Chondrocyte (in vitro differentiated cells): Measurements from ENCODE around the gene TRAPPC2B. TPM values are rescaled to one million over a fixed set of nuclear protein-coding genes. Genes with fewer than 3 reads are reported as not detected.

Source experiments
- DNase-seq: peaks from one replicate; pipeline ENCODE4 v3.0.0; 2021; ENCODE audit warnings: mixed read lengths, low spot score
- H3K27ac Mint-ChIP-seq: one replicate; pipeline ENCODE4 v1.8.0; 2021; ENCODE audit warnings: mild to moderate bottlenecking, moderate library complexity, mixed read lengths; ENCODE audit not compliant: unreplicated experiment
- H3K27me3 Mint-ChIP-seq: 2 replicates; pipeline ENCODE4 v1.8.0; 2021; ENCODE audit warnings: low read depth, mixed read lengths
- H3K36me3 Mint-ChIP-seq: 2 replicates; pipeline ENCODE4 v1.8.0; 2021; ENCODE audit warnings: low read depth, mixed read lengths
- H3K4me1 Mint-ChIP-seq: 2 replicates; pipeline ENCODE4 v1.8.0; 2021; ENCODE audit warnings: low read depth, mild to moderate bottlenecking, mixed read lengths
- H3K4me3 Mint-ChIP-seq: one replicate; pipeline ENCODE4 v1.8.0; 2021; ENCODE audit warnings: mild to moderate bottlenecking, moderate library complexity, mixed read lengths; ENCODE audit not compliant: unreplicated experiment
- H3K9me3 Mint-ChIP-seq: 2 replicates; pipeline ENCODE4 v1.8.0; 2021; ENCODE audit warnings: low read depth, mixed read lengths
- long read RNA-seq: library from polyadenylated mRNA; stranded (forward); transcript quantifications from one replicate; pipeline ENCODE4 v2.0.0, GENCODE V29; 2021
- total RNA-seq: library from RNA; stranded (reverse); gene quantifications from 3 replicates; pipeline ENCODE4 v1.2.1, GENCODE V29; 2021
- TF ChIP-seq, protein P1 (sequence below): fragments of 200-600 bp; sonication (generic); IDR thresholded peaks from 2 replicates; pipeline ENCODE4 v1.5.0; 2021; ENCODE audit warnings: antibody characterized with exemption, mild to moderate bottlenecking, moderate library complexity

Gene TRAPPC2B
- total RNA-seq, result 9.9 to 12.1 TPM (median 10.7 TPM) in 3 replicates
- long read RNA-seq, transcript TRAPPC2B-201 (2 exons, 732 nt), result major isoform, 26 of 26 reads
- long read RNA-seq, partial matches to known transcripts, result 0 of 26 reads
- long read RNA-seq, other reads (novel, unspliced or antisense), result 0 of 26 reads

DNA sequence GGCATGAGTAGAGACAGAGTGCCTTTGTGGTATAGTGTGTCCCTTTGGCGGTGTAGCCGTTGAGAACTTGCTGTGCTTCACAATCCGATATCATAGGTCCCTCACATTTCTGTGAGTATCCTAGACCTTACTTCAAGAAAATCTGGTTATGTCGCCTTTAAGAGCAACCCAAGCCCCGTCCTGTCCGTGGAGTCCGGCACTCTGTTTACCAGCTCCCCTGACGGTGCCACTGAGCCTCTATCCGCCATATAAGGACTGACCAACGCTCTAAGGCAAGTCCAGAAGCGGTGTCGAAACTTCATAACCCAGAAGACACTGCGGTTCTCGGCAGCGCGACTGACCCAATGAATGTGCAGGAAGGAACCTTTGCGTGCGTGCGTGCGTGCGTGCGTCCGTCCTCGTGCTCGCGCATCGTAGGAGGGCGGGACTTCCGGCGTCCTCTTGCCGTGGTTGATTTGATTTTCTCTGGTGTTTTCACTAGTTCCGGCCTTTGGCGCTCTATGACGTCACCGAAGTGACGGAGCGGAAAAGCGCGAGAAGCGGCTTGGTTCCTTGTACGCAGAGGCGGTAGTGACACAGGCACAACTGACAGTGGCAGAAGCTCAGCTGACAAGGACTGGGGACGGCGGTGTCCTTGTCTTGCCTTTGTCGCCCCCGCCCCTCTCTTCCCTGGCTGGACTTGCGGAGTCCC, at the start of gene TRAPPC2B, which contains the start of gene ZNF547:
Gene TRAPPC2B (plus strand): TSS at position 555 of the 691 bp plus-strand sequence. CDS start 1,283 bp downstream, outside the sequence.
Gene ZNF547 (plus strand): TSS at position 555 of the 691 bp plus-strand sequence. CDS start 5,005 bp downstream, outside the sequence.
- Mint-ChIP-seq H3K27me3 (no peaks in the 10 kb centered on the region), H3K4me1 (peaks cover 19% of the 10 kb centered on the region), H3K4me3 (peak within 1 kb of the TSS; percentile 98), H3K9me3 (peaks cover 6% of the 10 kb centered on the region), H3K36me3 (peaks cover 8% of the 10 kb centered on the region), H3K27ac (peak within 1 kb of the TSS; percentile 99)
- TF ChIP-seq, protein P1, sequence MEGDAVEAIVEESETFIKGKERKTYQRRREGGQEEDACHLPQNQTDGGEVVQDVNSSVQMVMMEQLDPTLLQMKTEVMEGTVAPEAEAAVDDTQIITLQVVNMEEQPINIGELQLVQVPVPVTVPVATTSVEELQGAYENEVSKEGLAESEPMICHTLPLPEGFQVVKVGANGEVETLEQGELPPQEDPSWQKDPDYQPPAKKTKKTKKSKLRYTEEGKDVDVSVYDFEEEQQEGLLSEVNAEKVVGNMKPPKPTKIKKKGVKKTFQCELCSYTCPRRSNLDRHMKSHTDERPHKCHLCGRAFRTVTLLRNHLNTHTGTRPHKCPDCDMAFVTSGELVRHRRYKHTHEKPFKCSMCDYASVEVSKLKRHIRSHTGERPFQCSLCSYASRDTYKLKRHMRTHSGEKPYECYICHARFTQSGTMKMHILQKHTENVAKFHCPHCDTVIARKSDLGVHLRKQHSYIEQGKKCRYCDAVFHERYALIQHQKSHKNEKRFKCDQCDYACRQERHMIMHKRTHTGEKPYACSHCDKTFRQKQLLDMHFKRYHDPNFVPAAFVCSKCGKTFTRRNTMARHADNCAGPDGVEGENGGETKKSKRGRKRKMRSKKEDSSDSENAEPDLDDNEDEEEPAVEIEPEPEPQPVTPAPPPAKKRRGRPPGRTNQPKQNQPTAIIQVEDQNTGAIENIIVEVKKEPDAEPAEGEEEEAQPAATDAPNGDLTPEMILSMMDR, result no peak
- DNase-seq, result peak; percentile 99

DNA sequence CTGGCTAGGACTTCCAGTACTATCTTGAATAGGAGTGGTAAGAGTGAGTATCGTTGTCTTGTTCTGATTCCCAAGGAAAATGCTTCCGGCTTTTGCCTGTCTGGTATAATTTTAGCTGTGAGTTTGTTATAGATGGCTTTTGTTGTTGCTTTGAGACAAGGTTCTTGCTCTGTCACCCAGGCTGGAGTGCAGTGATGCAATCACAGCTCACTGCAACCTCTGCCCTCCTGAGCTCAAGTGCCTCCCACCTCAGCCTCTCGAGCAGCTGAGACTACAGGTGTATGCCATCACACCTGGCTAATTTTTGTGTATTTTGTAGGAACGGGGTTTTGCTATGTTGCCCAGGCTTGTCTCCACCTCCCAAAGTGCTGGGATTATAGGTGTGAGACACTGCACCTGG, 49.2 kb upstream of the TRAPPC2B start:
- Mint-ChIP-seq H3K27me3 (peaks cover 18% of the 10 kb centered on the region), H3K4me1 (no peaks in the 10 kb centered on the region), H3K4me3 (no peak overlapping the region), H3K9me3 (peaks cover 6% of the 10 kb centered on the region), H3K36me3 (no peaks in the 10 kb centered on the region), H3K27ac (no peak overlapping the region)
- TF ChIP-seq, protein P1, result no peak
- DNase-seq, result no peak

DNA sequence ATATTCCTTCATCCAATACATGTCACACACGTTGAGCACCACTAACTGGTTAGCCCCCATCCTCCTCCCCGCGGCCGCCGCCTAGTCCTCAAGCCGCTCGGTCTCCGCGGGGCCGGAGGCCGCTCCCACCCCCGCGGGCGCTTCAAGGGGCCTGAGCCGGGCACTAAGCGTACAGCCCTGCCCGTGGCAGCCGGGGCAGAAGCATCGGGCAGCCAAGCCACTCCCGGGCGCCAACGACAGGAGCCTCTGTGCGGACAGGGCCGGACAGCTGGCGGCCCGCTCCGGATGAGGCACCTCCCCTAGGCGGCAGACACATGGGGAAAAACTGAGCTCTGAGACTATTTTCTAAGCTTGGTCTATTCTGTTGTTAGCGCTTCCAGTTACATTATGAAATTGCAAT, 45.8 kb upstream of the TRAPPC2B start:
- TF ChIP-seq, protein P1, result no peak
- H3K27ac Mint-ChIP-seq, result no peak overlapping the region
- DNase-seq, result peak; percentile 72
- H3K4me3 Mint-ChIP-seq, result no peak overlapping the region
- peaks cover 6% of the 10 kb centered on the region for H3K9me3 Mint-ChIP-seq
- H3K27me3 Mint-ChIP-seq, result peaks cover 18% of the 10 kb centered on the region
- H3K36me3 Mint-ChIP-seq, result no peaks in the 10 kb centered on the region
- peaks cover 26% of the 10 kb centered on the region for H3K4me1 Mint-ChIP-seq

DNA sequence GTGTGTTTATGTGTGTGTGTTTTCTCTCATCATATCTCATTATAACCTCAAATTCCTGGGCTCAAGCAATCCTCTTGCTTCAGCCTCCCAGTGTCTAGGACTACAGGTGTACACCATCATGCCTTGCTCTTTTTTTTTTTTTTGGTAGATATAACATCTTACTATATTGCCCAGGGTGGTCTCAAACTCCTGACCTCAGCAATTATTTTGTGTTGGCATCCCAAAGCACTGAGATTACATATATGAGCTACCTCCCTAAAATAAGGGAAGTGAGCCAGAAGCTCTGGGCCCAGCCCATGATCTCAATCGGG, 43.5 kb upstream of the TRAPPC2B start:
- Mint-ChIP-seq H3K9me3 (peaks cover 6% of the 10 kb centered on the region), H3K27me3 (peaks cover 11% of the 10 kb centered on the region), H3K27ac (peak overlapping the region; percentile 98), H3K4me3 (peak overlapping the region; percentile 95), H3K4me1 (peaks cover 30% of the 10 kb centered on the region), H3K36me3 (peaks cover 6% of the 10 kb centered on the region)
- TF ChIP-seq, protein P1, result no peak
- no peak for DNase-seq

DNA sequence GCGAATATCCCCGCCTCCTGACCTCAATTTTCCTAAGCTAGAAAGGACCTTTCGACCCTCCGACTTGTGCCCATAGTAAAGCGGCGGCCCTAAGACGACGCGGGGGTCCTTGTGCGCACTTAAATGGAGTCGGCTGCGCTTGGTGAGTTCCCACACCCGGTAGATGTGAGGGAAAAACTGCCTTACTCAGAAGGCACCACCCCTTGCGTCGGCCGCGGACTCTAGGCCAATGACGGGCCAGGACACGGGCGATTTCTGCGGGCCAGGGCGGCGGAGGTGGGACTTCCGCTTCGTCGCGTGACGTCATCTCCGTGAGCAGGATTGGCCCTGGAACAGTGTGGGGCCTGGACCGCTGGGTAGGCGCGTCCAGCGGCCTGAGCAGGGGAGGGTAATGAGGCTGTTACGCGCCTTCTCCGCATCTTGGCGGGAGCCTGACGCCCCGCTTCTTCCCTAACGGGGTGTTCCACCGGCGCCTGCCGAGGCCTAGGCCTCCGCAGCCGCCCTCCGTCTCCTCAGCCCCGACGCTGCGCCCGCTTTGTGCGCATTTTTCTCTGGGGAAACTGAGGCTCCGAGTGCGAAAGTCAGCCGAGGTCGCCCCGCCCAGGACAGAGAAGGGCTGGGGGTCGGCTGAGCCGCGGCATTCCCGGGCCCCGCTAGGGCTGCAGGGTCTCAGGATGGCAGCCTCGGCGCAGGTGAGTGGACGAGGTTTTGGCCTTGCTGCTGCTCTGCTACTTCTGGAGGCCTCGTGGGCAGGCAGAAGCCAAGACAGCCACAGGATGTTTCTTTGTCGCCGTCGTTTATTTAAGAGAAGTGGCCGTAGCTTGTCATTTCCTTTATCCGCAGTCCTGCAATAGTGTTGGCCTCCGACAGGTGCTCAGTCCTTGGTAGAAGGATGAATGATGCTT, 42.9 kb upstream of the TRAPPC2B start, which contains the start of gene ZNF543:
Gene ZNF543 (plus strand): TSS at position 293 of the 905 bp plus-strand sequence. CDS start 382 bp downstream, at position 675.
- peaks cover 30% of the 10 kb centered on the region for H3K4me1 Mint-ChIP-seq
- peak within 1 kb of the TSS; percentile 95 for H3K4me3 Mint-ChIP-seq
- peaks cover 7% of the 10 kb centered on the region for H3K36me3 Mint-ChIP-seq
- H3K27ac Mint-ChIP-seq, result peak within 1 kb of the TSS; percentile 98
- H3K27me3 Mint-ChIP-seq, result peaks cover 5% of the 10 kb centered on the region
- peak; percentile 99 for DNase-seq
- peaks cover under 1% of the 10 kb centered on the region for H3K9me3 Mint-ChIP-seq
- TF ChIP-seq, protein P1, result peak; percentile 10
